ENCODE measurements around the gene ABCF3.

- TF ChIP-seq CTCF (IDR thresholded peaks at IDR 0.05) (no peak), POLR2A (IDR thresholded peaks at IDR 0.05) (no peak)
Observed at GRCh38 chr3:184145751-184146270, 40.2 kb upstream of the ABCF3 start.
